ENCODE results near the gene POLR1H.

DNA sequence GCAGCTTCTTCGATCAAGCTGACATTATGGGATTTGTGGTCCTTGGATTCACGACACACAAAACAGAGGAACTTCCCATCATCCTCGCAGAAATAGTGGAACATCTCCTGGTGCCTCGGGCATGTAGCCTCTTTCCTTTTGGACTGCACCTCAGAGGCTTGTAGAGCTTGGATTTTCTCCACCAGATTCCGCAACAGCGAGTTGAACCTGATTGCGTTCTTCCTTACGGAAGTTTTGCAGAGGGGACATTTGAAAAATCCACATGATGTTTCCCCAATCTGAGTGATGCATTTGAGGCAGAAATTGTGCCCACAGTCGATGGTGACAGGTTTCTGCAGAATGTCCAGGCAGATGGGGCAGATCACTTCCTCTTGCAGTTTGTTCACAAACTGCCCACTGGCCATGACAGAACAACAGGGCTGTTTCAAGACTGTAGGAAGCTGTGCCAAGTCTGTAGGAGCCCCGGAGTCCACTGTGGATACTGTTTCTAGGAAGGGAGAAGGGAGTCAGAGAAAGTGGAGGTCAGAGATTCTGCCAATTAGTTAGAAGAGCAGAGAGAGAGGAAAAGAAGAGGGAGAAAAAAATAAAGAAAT lies 51.4 kb downstream of the POLR1H start:
- TF ChIP-seq, protein P1, sequence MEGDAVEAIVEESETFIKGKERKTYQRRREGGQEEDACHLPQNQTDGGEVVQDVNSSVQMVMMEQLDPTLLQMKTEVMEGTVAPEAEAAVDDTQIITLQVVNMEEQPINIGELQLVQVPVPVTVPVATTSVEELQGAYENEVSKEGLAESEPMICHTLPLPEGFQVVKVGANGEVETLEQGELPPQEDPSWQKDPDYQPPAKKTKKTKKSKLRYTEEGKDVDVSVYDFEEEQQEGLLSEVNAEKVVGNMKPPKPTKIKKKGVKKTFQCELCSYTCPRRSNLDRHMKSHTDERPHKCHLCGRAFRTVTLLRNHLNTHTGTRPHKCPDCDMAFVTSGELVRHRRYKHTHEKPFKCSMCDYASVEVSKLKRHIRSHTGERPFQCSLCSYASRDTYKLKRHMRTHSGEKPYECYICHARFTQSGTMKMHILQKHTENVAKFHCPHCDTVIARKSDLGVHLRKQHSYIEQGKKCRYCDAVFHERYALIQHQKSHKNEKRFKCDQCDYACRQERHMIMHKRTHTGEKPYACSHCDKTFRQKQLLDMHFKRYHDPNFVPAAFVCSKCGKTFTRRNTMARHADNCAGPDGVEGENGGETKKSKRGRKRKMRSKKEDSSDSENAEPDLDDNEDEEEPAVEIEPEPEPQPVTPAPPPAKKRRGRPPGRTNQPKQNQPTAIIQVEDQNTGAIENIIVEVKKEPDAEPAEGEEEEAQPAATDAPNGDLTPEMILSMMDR (IDR thresholded peaks at IDR 0.05): no peak
- no peak for TF ChIP-seq POLR2A (IDR thresholded peaks at IDR 0.05)

All from vagina (tissue), 2 donors.